GM12801 (cell line): ENCODE results near the gene SSMEM1.

Experiments
- TF ChIP-seq, protein P1 (sequence below): IDR thresholded peaks from one replicate; pipeline ENCODE4 v1.5.1; 2011; ENCODE audit warnings: control low read depth; ENCODE audit not compliant: insufficient read length; ENCODE audit errors: extremely low read depth

The SSMEM1 gene

DNA sequence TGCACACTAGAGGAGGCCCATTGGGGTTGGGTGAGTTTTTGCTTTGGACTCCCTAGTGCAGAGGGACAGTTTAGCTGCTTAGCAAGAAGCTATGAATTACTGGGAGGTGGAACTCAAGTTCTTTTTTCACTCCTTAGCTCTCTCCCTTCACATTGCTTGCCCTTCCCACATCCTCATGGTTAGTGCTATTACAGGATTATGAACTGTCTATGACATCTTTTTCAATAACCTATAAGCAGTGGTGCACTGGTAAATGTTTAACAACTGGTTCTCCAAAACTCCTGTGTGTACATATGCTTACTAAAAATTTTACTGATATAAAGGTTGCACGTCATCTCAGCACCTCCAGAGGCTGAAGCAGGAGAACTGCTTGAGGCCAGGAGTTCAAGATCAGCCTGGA, 6.2 kb downstream of the SSMEM1 start:
- TF ChIP-seq, protein P1, sequence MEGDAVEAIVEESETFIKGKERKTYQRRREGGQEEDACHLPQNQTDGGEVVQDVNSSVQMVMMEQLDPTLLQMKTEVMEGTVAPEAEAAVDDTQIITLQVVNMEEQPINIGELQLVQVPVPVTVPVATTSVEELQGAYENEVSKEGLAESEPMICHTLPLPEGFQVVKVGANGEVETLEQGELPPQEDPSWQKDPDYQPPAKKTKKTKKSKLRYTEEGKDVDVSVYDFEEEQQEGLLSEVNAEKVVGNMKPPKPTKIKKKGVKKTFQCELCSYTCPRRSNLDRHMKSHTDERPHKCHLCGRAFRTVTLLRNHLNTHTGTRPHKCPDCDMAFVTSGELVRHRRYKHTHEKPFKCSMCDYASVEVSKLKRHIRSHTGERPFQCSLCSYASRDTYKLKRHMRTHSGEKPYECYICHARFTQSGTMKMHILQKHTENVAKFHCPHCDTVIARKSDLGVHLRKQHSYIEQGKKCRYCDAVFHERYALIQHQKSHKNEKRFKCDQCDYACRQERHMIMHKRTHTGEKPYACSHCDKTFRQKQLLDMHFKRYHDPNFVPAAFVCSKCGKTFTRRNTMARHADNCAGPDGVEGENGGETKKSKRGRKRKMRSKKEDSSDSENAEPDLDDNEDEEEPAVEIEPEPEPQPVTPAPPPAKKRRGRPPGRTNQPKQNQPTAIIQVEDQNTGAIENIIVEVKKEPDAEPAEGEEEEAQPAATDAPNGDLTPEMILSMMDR = no peak

DNA sequence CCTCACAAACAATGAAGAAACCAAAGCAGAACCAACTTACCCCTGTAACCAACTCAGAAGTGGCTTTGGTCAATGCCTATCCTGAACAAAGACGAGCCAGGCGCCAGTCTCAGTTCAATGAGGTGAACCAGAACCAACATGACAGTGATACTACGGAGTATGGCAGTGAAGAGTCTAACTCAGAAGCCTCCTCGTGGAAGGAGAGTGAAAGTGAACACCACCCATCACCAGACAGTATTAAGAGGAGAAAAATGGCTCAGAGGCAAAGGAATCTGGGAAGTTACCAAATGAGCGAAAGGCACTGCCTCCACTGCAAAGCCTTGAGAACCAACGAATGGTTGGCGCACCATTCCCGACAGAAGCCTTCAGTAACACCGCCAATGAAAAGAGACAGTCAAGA, 8.4 kb downstream of the SSMEM1 start:
- TF ChIP-seq, protein P1 = no peak

DNA sequence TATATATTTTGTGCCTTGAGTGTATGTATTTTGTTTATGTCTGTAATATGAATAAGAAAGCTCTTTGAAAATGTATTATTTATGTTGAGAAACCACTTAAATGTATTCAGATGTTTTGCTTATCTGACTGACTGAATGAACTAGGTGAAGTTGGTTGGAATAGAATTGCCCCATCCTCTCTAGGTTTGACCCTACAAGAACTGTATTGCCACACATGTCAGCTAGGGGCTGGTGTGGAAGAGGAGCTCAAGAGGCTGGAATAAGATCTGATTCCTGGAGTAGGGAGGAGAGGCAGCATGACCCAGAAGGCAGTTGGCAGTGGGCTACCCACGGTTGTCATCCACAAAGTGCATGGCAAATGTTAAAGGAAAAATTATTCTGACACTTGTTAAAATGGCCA, 9.1 kb downstream of the SSMEM1 start:
- TF ChIP-seq, protein P1 = no peak

DNA sequence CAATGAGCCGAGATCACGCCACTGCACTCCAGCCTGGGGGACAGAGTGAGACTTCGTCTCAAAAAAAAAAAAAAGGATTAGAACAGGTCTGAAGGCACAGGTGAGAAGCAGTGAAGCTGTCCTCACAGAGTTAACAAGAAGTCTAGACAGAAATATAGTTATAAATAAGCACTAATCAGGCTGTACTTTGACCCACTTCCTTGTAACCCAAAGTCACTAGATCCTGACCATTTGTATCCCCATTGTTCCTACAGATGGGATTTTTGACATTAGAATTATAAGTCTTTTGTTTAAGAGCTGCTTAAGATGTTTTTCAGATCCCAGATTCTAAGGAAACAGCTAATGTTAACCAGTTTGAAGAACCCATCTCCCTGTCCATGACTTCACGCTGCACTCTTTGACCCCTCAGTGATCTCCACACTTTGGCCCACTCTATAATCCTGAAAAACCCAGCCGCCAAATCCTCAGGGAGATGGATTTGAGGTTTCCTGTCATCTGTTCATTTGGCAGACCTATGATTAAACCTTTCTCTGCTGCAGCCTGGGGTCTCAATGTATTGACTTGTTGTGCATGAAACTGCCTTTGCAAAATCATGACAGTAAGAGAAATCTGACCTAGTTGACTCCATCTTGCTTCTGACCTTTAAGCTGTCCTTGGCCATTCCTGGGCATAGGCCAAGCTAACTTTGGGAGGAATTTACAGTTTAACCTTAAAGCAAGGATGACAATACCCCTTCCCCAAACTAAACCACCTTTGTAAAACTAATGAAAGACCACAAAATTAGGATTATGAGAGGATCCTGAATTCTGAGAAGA, 11.4 kb downstream of the SSMEM1 start:
- TF ChIP-seq, protein P1 = no peak

DNA sequence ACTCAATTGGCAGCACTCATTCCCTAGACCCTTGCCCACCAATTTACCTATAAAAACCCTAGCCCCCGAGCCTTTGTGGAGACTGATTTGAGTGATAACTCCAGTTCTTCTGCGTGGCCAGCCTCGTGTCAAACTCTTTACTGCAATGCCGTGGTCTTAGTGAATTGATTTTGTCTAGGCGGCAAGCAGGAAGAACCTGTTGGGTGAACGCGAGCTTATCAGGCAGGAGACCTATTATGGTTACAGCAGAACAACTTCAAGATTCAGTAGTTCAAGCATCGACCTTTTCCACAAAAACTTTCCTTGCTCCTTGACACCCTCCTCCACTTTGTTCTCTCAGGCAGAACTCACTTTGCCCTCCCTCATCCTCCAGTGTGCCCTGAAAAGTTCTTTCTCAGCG, 12.2 kb downstream of the SSMEM1 start:
- TF ChIP-seq, protein P1 = no peak

DNA sequence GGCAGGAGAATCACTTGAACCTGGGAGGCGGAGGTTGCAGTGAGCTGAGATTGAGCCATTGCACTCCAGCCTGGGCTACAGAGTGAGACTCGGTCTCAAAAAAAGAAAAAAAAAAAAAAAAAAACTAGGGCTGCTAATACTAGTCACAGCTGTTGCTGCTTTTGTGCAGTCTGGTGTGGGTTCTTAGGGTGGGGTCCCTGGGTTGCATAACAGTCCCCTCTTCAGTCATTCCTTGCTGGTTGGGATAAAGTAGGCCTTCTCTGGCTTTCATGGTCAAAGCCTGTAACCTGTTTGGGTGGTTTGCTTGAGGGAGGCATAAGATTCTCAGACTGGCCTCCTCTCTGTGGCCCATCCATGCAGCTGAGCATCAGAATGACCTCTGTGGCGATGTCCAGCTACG, 14.1 kb downstream of the SSMEM1 start:
- TF ChIP-seq, protein P1 = no peak

DNA sequence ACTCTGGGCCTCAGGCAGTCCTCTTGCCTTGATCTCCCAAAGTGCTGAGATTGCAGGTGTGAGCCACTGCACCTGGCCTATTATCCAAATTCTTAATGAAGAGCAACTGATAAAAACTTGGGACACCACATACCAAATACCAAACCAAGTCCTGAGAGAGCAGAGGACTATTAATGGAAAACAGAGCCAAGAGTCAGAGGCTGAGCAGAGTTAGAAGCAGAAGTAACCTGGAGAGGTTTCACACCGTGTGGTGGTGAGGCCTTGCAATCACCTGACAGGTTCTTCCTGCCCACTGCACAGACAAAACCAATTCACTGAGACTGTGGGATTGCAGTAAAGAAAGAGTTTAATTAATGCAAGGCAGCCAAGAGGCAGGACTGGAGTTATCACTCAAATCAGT, 16.0 kb downstream of the SSMEM1 start:
- TF ChIP-seq, protein P1 = no peak
